Measurements from ENCODE around the gene ZNF74. TPM values are rescaled to one million over a fixed set of nuclear protein-coding genes. Genes with fewer than 3 reads are reported as not detected.

Gene ZNF74
- total RNA-seq, 1 experiment from 2014 or later = 34.3 TPM

DNA sequence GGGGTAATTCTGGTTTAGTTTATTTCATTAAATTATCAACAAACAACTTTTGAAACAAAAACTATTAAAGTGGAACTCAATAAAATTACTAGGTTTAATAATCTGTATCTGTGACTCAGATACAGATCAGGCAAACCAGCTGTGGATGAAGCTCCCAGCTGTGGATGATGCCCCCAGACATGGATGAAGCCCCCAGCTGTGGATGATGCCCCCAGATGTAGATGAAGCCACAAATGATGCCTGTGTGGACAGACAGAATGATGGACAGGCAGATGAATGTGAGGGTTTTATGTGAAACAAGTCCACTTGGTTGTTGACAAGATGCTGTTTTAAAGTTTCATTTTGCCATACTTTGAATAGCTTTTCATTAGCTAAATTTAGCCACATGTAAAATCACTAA, 5.8 kb upstream of the ZNF74 start:
- Histone ChIP-seq H2BK120ac (ENCODE audit: low read depth, low read length, poor library complexity, severe bottlenecking) (no peak overlapping the region), H2AFZ (ENCODE audit: low read length) (no peak overlapping the region), H2BK20ac (ENCODE audit: low read depth, low read length, poor library complexity, severe bottlenecking) (no peak overlapping the region), H4K5ac (ENCODE audit: insufficient read length, low read depth, low read length) (no peak overlapping the region), H3K9ac (ENCODE audit: extremely low read depth, insufficient read length, low read length) (no peak overlapping the region), H3K9me3 (ENCODE audit: control insufficient read depth, low read depth, low read length) (no peaks in the 10 kb centered on the region), H3K56ac (ENCODE audit: insufficient read length, low read depth, low read length) (no peak overlapping the region), H3K4me2 (ENCODE audit: insufficient read depth, insufficient read length, low read length) (no peak overlapping the region), H3T11ph (ENCODE audit: low read length) (no peak overlapping the region), H3K79me1 (ENCODE audit: insufficient read depth, low read depth, low read length, poor library complexity, severe bottlenecking) (no peaks in the 10 kb centered on the region), H3K79me2 (ENCODE audit: insufficient read depth, low read length) (no peaks in the 10 kb centered on the region), H2BK5ac (ENCODE audit: insufficient read length, low read length) (no peak overlapping the region), H2BK15ac (ENCODE audit: low read depth, low read length) (no peak overlapping the region), H2BK12ac (ENCODE audit: insufficient read length, low read depth, low read length) (no peak overlapping the region), H3K4me1 (ENCODE audit: insufficient read depth, low read length) (no peaks in the 10 kb centered on the region), H3K23ac (ENCODE audit: insufficient read length, low read depth, low read length) (no peak overlapping the region), H3K27me3 (ENCODE audit: insufficient read depth, low read length) (no peaks in the 10 kb centered on the region), H3K14ac (ENCODE audit: insufficient read depth, low read length) (no peak overlapping the region), H4K91ac (ENCODE audit: insufficient read length, low read depth, low read length) (no peak overlapping the region), H3K27ac (ENCODE audit: insufficient read length, low read depth, low read length) (no peak overlapping the region), H2AK5ac (ENCODE audit: insufficient read length, low read length) (no peak overlapping the region), H3K18ac (ENCODE audit: insufficient read length, low read depth, low read length) (no peak overlapping the region), H4K8ac (replicated peaks; ENCODE audit: insufficient read length, low read depth, low read length) (no peak overlapping the region), H3K4ac (ENCODE audit: low read depth, low read length) (no peak overlapping the region), H3K23me2 (ENCODE audit: insufficient read length, low read depth, low read length, poor library complexity, severe bottlenecking) (no peaks in the 10 kb centered on the region), H4K20me1 (ENCODE audit: control insufficient read depth, insufficient read depth, insufficient read length) (no peaks in the 10 kb centered on the region)
- TF ChIP-seq, protein P1, sequence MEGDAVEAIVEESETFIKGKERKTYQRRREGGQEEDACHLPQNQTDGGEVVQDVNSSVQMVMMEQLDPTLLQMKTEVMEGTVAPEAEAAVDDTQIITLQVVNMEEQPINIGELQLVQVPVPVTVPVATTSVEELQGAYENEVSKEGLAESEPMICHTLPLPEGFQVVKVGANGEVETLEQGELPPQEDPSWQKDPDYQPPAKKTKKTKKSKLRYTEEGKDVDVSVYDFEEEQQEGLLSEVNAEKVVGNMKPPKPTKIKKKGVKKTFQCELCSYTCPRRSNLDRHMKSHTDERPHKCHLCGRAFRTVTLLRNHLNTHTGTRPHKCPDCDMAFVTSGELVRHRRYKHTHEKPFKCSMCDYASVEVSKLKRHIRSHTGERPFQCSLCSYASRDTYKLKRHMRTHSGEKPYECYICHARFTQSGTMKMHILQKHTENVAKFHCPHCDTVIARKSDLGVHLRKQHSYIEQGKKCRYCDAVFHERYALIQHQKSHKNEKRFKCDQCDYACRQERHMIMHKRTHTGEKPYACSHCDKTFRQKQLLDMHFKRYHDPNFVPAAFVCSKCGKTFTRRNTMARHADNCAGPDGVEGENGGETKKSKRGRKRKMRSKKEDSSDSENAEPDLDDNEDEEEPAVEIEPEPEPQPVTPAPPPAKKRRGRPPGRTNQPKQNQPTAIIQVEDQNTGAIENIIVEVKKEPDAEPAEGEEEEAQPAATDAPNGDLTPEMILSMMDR (conservative IDR thresholded peaks at IDR 0.05) = no peak
- no peaks in the 10 kb centered on the region for H3K4me1 Mint-ChIP-seq
- no peaks in the 10 kb centered on the region for H3K9me3 Mint-ChIP-seq
- no peak overlapping the region for H3K27ac Mint-ChIP-seq
- H3K36me3 Mint-ChIP-seq (ENCODE audit: insufficient read depth in 1 of 3, low read depth in 3 of 3) = no peaks in the 10 kb centered on the region; a peak in 1 of 7 replicates
- peak; percentile 3 for DNase-seq
- H3K27me3 Mint-ChIP-seq (ENCODE audit: low read depth) = peaks cover 11% of the 10 kb centered on the region
- H3K4me3 Mint-ChIP-seq = no peak overlapping the region

Measured in H9 (cell line).